Trophoblast cell (in vitro differentiated cells and primary cell): ENCODE data around the gene PRKACB.

Source experiments
- DNase-seq, 2 donors: peaks; one replicate each; pipeline ENCODE4 v3.0.0-alpha.2; 2016
- H2AFZ ChIP-seq: 2 replicates; pipeline ENCODE4 v1.6.1; 2013; ENCODE audit warnings: low read length, moderate library complexity, mild to moderate bottlenecking; ENCODE audit not compliant: insufficient read depth, poor library complexity
- H2AK5ac ChIP-seq: 2 replicates; pipeline ENCODE4 v1.6.1; 2013; ENCODE audit warnings: mild to moderate bottlenecking, low read length
- H2BK120ac ChIP-seq: 2 replicates; pipeline ENCODE4 v1.6.1; 2013; ENCODE audit warnings: low read length, mild to moderate bottlenecking, moderate library complexity; ENCODE audit not compliant: insufficient read depth, poor library complexity
- H2BK12ac ChIP-seq: 2 replicates; pipeline ENCODE4 v1.6.1; 2013; ENCODE audit warnings: mild to moderate bottlenecking, low read length, moderate library complexity
- H2BK5ac ChIP-seq: 2 replicates; pipeline ENCODE4 v1.6.1; 2013; ENCODE audit warnings: low read length, low read depth, moderate library complexity, mild to moderate bottlenecking; ENCODE audit not compliant: poor library complexity
- H3K14ac ChIP-seq: 2 replicates; pipeline ENCODE4 v1.6.1; 2013; ENCODE audit warnings: mild to moderate bottlenecking, low read length
- H3K18ac ChIP-seq: 2 replicates; pipeline ENCODE4 v1.6.1; 2013; ENCODE audit warnings: mild to moderate bottlenecking, low read length
- H3K23ac ChIP-seq: 2 replicates; pipeline ENCODE4 v1.6.1; 2013; ENCODE audit warnings: low read length
- H3K27ac ChIP-seq: 2 replicates; pipeline ENCODE4 v1.5.1; 2013; ENCODE audit warnings: low read depth, mild to moderate bottlenecking, inconsistent platforms, low read length, moderate library complexity
- H3K27me3 ChIP-seq: 2 replicates; pipeline ENCODE4 v1.6.1; 2013; ENCODE audit warnings: inconsistent platforms, mild to moderate bottlenecking, low read length, moderate library complexity; ENCODE audit not compliant: insufficient read depth
- H3K36me3 ChIP-seq, 2 experiments: 1 replicate in 1 of 2; 2 replicates in 1 of 2; pipeline ENCODE4 v1.6.1; 2013; ENCODE audit warnings: low read length in 2 of 2, mild to moderate bottlenecking in 2 of 2, moderate library complexity in 1 of 2; ENCODE audit not compliant: insufficient read depth in 2 of 2, control insufficient read depth in 1 of 2
- H3K4ac ChIP-seq: 2 replicates; pipeline ENCODE4 v1.6.1; 2013; ENCODE audit warnings: low read depth, mild to moderate bottlenecking, low read length, moderate library complexity
- H3K4me1 ChIP-seq, 2 experiments: 1 replicate in 1 of 2; 2 replicates in 1 of 2; pipeline ENCODE4 v1.6.1; 2013; ENCODE audit warnings: low read length in 2 of 2, mild to moderate bottlenecking in 2 of 2, moderate library complexity in 1 of 2; ENCODE audit not compliant: insufficient read depth in 2 of 2, control insufficient read depth in 1 of 2
- H3K4me2 ChIP-seq: 2 replicates; pipeline ENCODE4 v1.6.1; 2013; ENCODE audit warnings: inconsistent platforms, mild to moderate bottlenecking, low read length, moderate library complexity
- H3K4me3 ChIP-seq: 2 replicates; pipeline ENCODE4 v1.5.1; 2013; ENCODE audit warnings: mild to moderate bottlenecking, low read depth, low read length, inconsistent platforms
- H3K79me1 ChIP-seq: one replicate; pipeline ENCODE4 v1.6.1; 2013; ENCODE audit warnings: low read length
- H3K79me2 ChIP-seq: 2 replicates; pipeline ENCODE4 v1.6.1; 2013; ENCODE audit warnings: low read length, mild to moderate bottlenecking; ENCODE audit not compliant: control insufficient read depth, insufficient read depth, poor library complexity
- H3K9ac ChIP-seq: 2 replicates; pipeline ENCODE4 v1.6.1; 2013; ENCODE audit warnings: mild to moderate bottlenecking, low read length
- H3K9me3 ChIP-seq: 2 replicates; pipeline ENCODE4 v1.6.1; 2013; ENCODE audit warnings: low read depth, mild to moderate bottlenecking, control low read depth, inconsistent platforms, low read length; ENCODE audit not compliant: insufficient read depth
- H4K12ac ChIP-seq: 2 replicates; pipeline ENCODE4 v1.6.1; 2013; ENCODE audit warnings: low read depth, mild to moderate bottlenecking, low read length, moderate library complexity
- H4K8ac ChIP-seq: 2 replicates; pipeline ENCODE4 v1.6.1; 2013; ENCODE audit warnings: low read depth, mild to moderate bottlenecking, low read length, moderate library complexity
- H4K91ac ChIP-seq: one replicate; pipeline ENCODE4 v1.6.1; 2013; ENCODE audit warnings: low read depth, mild to moderate bottlenecking, low read length, moderate library complexity
- WGBS: extraction: QIAGEN DNeasy Blood & Tissue Kit; methylation state at CpG from one replicate; pipeline ENCODE4 v1.1.7; 2013; ENCODE audit warnings: missing lambda C conversion rate; ENCODE audit not compliant: insufficient read length, insufficient coverage; ENCODE audit errors: extremely low coverage; 5-methylcytosine and 5-hydroxymethylcytosine counted together

The PRKACB gene

GRCh38 chr1:84166797-84167196 is 22.7 kb downstream of the PRKACB start:
- H4K12ac ChIP-seq: no peak overlapping the region
- no CpG with 5 or more reads among the region's 1 CpG for WGBS

GRCh38 chr1:84168783-84169182 is 24.7 kb downstream of the PRKACB start:
- Histone ChIP-seq H2BK5ac (no peak overlapping the region), H3K23ac (no peak overlapping the region), H3K27ac (no peak overlapping the region), H3K18ac (no peak overlapping the region), H3K27me3 (no peaks in the 10 kb centered on the region), H3K9me3 (no peaks in the 10 kb centered on the region), H4K12ac (no peak overlapping the region), H3K79me2 (no peaks in the 10 kb centered on the region), H2AK5ac (no peak overlapping the region), H3K14ac (no peak overlapping the region), H4K8ac (no peak overlapping the region), H3K4me1 (no peaks in the 10 kb centered on the region), H3K4ac (no peak overlapping the region), H3K4me3 (no peak overlapping the region), H3K36me3 (no peaks in the 10 kb centered on the region), H4K91ac (no peak overlapping the region), H2BK12ac (no peak overlapping the region), H3K9ac (no peak overlapping the region), H3K4me2 (no peak overlapping the region), H2BK120ac (no peak overlapping the region), H3K79me1 (no peaks in the 10 kb centered on the region), H2AFZ (no peak overlapping the region)
- WGBS: no CpG with 5 or more reads among the region's 2 CpGs
- DNase-seq: no peak

More at GRCh38 chr1:84166797-84167196, 22.7 kb downstream of the PRKACB start:
- Histone ChIP-seq H2BK12ac (no peak overlapping the region), H3K9me3 (no peaks in the 10 kb centered on the region), H4K8ac (no peak overlapping the region), H2BK120ac (no peak overlapping the region), H3K23ac (no peak overlapping the region), H3K4me2 (no peak overlapping the region), H2BK5ac (no peak overlapping the region), H3K14ac (no peak overlapping the region), H3K27ac (no peak overlapping the region), H2AFZ (no peak overlapping the region), H3K4me1 (no peaks in the 10 kb centered on the region), H4K91ac (no peak overlapping the region), H3K79me1 (no peaks in the 10 kb centered on the region), H3K18ac (no peak overlapping the region), H3K9ac (no peak overlapping the region), H3K27me3 (no peaks in the 10 kb centered on the region), H3K36me3 (no peaks in the 10 kb centered on the region), H3K4ac (no peak overlapping the region), H2AK5ac (no peak overlapping the region), H3K4me3 (no peak overlapping the region), H3K79me2 (no peaks in the 10 kb centered on the region)
- DNase-seq: no peak

DNA sequence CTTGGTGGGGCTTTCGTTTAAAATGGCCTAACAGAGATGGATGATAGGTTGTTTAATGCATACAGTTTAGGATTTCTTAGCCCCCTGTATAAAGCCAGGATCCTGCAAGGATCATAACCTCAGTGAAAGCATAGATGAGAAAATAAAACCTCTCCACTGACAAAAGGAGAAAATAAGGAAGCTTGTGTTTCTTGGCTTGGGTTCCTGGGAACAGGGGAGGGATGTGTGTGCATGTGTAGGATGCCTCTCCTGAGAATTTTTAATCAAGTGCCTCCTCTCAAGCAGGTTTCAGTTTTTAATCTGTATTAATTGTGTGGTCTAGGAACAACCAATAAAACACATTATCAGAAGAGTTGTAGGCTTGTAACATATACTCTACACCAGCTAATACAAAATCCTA is 26.1 kb downstream of the PRKACB start:
- H2AFZ ChIP-seq: no peak overlapping the region
- H3K79me1 ChIP-seq: no peaks in the 10 kb centered on the region
- no peak overlapping the region for H3K4me2 ChIP-seq
- H3K4ac ChIP-seq: no peak overlapping the region
- no peak overlapping the region for H4K91ac ChIP-seq
- no peak overlapping the region for H4K12ac ChIP-seq
- WGBS: no CpG with 5 or more reads among the region's 1 CpG
- H3K9me3 ChIP-seq: no peaks in the 10 kb centered on the region
- no peak overlapping the region for H3K14ac ChIP-seq
- no peaks in the 10 kb centered on the region for H3K79me2 ChIP-seq
- no peak overlapping the region for H2BK12ac ChIP-seq
- no peak overlapping the region for H3K4me3 ChIP-seq
- H2BK5ac ChIP-seq: no peak overlapping the region
- no peak overlapping the region for H4K8ac ChIP-seq
- H2BK120ac ChIP-seq: no peak overlapping the region
- H3K4me1 ChIP-seq: peaks cover 0 to 3% of the 10 kb centered on the region in 2 experiments
- no peak overlapping the region for H3K9ac ChIP-seq
- H3K36me3 ChIP-seq: no peaks in the 10 kb centered on the region
- H3K18ac ChIP-seq: no peak overlapping the region
- no peak overlapping the region for H3K23ac ChIP-seq
- H3K27me3 ChIP-seq: no peaks in the 10 kb centered on the region
- no peak overlapping the region for H2AK5ac ChIP-seq
- H3K27ac ChIP-seq: no peak overlapping the region
- no peak for DNase-seq

- H2BK5ac ChIP-seq: no peak overlapping the region
- DNase-seq: no peak
These were observed 27.4 kb downstream of the PRKACB start for GRCh38 chr1:84171481-84171880.

More at GRCh38 chr1:84171481-84171880, 27.4 kb downstream of the PRKACB start:
- H3K79me1 ChIP-seq: no peaks in the 10 kb centered on the region
- H2AFZ ChIP-seq: no peak overlapping the region
- H3K9me3 ChIP-seq: no peaks in the 10 kb centered on the region
- no peak overlapping the region for H3K4ac ChIP-seq
- no peak overlapping the region for H3K9ac ChIP-seq
- no peak overlapping the region for H2BK12ac ChIP-seq
- H3K27ac ChIP-seq: no peak overlapping the region
- H3K4me1 ChIP-seq: peaks cover 0 to 3% of the 10 kb centered on the region in 2 experiments
- H3K4me3 ChIP-seq: no peak overlapping the region
- no peak overlapping the region for H4K91ac ChIP-seq
- no peak overlapping the region for H4K12ac ChIP-seq
- H3K14ac ChIP-seq: no peak overlapping the region
- no peak overlapping the region for H3K23ac ChIP-seq
- no CpG with 5 or more reads among the region's 2 CpGs for WGBS
- H3K4me2 ChIP-seq: no peak overlapping the region
- no peak overlapping the region for H3K18ac ChIP-seq
- no peak overlapping the region for H2BK120ac ChIP-seq
- H4K8ac ChIP-seq: no peak overlapping the region
- no peaks in the 10 kb centered on the region for H3K27me3 ChIP-seq
- no peaks in the 10 kb centered on the region for H3K36me3 ChIP-seq
- no peaks in the 10 kb centered on the region for H3K79me2 ChIP-seq
- H2AK5ac ChIP-seq: no peak overlapping the region
